ENCODE data around the gene TSPAN31.
A peak's percentile ranks its signal among the peaks of the same experiment; 100 is the strongest.

Gene TSPAN31

DNA sequence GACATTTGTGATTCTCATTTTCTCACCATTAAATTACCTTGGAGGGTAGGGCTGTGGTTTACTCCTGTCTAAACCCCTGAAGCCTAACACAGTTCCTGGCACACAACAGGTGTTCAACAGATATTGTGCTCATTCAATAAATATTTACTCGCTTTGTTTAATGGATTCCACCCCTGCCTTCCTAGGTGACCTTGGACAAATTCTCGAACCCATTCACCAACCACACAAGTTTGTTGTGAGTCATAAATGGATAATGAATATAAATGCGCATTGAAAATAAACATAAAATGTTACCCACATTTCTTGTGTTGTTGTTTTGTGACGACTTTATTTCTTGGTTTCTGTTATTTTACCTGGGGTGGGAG, 37.4 kb downstream of the TSPAN31 start:
- DNase-seq (ENCODE audit: extremely low read depth in 1 of 2, low read depth in 1 of 2), result no peak

GRCh38 chr12:57782608-57783465, 38.0 kb downstream of the TSPAN31 start, which contains the start of gene TSFM:
Gene TSFM (plus strand): TSS chr12:57782787. CDS start chr12:57782802, 15 bp downstream.
- DNase-seq (ENCODE audit: extremely low read depth in 1 of 2, low read depth in 1 of 2), result peak; percentile 84 to 94

- DNase-seq (ENCODE audit: extremely low read depth in 1 of 2, low read depth in 1 of 2), result no peak
These were observed 38.6 kb downstream of the TSPAN31 start for GRCh38 chr12:57783466-57783801.

GRCh38 chr12:57783861-57784260, 39.0 kb downstream of the TSPAN31 start:
- DNase-seq (ENCODE audit: extremely low read depth in 1 of 2, low read depth in 1 of 2), result no peak

GRCh38 chr12:57793920-57794319, 49.1 kb downstream of the TSPAN31 start:
- no peak for DNase-seq (ENCODE audit: extremely low read depth in 1 of 2, low read depth in 1 of 2)

GRCh38 chr12:57795354-57795753, 50.5 kb downstream of the TSPAN31 start:
- no peak for DNase-seq (ENCODE audit: extremely low read depth in 1 of 2, low read depth in 1 of 2)

DNA sequence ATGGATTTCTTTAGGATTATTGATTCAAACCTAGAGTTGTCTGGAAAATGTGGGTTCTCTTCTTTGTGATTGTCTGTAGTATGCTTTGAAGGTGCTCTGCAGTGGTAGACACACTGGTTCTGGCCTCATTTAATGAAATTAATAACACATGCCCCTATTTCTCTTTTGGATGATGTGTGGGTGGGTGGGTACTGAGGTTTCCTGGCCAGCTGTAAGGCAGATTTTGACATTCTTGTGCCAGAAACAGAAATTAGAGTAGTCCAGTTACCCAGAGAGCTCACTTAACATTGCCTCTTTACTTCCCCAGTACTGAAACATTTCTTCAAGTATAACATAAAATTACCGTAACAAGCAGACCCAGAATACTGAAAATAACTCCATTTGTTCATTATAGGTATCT, 52.2 kb downstream of the TSPAN31 start:
- no peak for DNase-seq (ENCODE audit: extremely low read depth in 1 of 2, low read depth in 1 of 2)

- DNase-seq (ENCODE audit: extremely low read depth in 1 of 2, low read depth in 1 of 2), result no peak
These were observed 53.1 kb downstream of the TSPAN31 start for GRCh38 chr12:57797933-57798332.

All from stimulated activated CD8-positive, alpha-beta memory T cell treated with anti-CD3 and anti-CD28 coated beads, Interleukin-7, amount 100 ng/mL, for 48 hours (primary cell).